Retinal pigment epithelial cell (primary cell): ENCODE measurements around the gene PSEN2.
A peak's percentile ranks its signal among the peaks of the same experiment; 100 is the strongest.
"Not testable (repeated sequence)": the region's sequence is repeated elsewhere in the genome, so short reads cannot be mapped to it uniquely, and the experiment has no call there.

ENCODE experiments used
- DNase-seq: peaks from one replicate; pipeline ENCODE4 v3.0.0-alpha.2; 2010; ENCODE audit warnings: low read depth
- H3K4me3 ChIP-seq: 2 replicates; pipeline ENCODE4 v1.5.1; 2011; ENCODE audit warnings: mild to moderate bottlenecking, low read length, control low read depth, moderate library complexity
- TF ChIP-seq, protein P1 (sequence below): conservative IDR thresholded peaks from 2 replicates; pipeline ENCODE4 v1.5.1; 2011; ENCODE audit warnings: low read depth, low read length, control low read depth, inconsistent platforms

Gene PSEN2

DNA sequence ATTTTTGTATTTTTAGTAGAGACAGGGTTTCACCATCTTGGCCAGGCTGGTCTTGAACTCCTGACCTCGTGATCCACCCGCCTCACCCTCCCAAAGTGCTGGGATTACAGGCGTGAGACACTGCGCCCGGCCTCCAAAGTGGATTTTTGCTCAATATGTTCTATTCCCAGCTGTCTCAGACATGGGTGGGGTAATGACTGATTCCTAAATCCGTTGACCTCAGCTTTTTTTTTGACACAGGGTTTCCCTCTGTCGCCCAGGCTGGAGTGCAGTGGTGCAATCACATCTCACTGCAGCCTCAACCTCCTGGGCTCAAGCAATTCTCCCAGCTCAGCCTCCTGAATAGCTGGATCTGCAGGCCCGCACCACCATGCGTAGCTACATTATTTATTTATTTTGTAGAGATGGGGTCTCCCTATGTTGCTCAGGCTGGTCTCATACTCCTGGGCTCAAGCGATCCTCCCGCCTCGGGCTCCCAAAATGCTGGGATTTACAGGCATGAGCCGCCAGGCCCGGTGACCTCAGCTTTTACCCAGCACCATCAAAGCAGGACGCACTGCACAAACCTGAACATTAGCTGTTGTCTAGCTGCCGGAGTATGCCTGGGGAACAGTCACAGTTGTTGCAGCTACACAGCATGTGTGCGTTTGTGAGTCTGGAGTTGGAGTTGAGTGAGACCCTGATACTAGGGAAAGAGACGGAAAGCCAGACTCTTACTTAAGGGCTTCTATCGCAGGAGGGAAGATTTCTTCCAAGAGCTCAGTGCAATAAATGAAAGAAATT is 43.7 kb upstream of the PSEN2 start:
- H3K4me3 ChIP-seq, result no peak overlapping the region
- TF ChIP-seq, protein P1, sequence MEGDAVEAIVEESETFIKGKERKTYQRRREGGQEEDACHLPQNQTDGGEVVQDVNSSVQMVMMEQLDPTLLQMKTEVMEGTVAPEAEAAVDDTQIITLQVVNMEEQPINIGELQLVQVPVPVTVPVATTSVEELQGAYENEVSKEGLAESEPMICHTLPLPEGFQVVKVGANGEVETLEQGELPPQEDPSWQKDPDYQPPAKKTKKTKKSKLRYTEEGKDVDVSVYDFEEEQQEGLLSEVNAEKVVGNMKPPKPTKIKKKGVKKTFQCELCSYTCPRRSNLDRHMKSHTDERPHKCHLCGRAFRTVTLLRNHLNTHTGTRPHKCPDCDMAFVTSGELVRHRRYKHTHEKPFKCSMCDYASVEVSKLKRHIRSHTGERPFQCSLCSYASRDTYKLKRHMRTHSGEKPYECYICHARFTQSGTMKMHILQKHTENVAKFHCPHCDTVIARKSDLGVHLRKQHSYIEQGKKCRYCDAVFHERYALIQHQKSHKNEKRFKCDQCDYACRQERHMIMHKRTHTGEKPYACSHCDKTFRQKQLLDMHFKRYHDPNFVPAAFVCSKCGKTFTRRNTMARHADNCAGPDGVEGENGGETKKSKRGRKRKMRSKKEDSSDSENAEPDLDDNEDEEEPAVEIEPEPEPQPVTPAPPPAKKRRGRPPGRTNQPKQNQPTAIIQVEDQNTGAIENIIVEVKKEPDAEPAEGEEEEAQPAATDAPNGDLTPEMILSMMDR, result no peak
- no peak for DNase-seq

DNA sequence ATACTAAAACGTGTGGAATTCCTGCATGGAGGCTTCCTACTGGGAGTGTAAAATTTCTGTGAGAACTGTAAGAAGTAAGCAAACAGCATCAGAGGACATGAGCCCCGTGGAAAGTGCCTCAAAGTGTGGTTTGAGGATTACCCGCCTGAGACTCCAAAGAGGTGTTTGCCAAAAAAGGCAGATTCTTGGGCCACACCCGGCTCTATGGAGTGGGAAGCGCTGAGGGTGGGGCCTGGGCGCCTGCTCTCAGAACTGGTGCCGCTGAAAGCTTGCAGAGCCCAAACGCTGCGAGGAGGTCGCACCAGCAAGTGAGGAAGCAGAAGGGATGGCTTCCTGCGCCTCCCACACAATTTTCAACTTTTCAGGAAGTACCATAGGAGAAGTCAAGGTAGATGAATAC is 43.0 kb upstream of the PSEN2 start:
- TF ChIP-seq, protein P1, result no peak
- no peak for DNase-seq
- no peak overlapping the region for H3K4me3 ChIP-seq

DNA sequence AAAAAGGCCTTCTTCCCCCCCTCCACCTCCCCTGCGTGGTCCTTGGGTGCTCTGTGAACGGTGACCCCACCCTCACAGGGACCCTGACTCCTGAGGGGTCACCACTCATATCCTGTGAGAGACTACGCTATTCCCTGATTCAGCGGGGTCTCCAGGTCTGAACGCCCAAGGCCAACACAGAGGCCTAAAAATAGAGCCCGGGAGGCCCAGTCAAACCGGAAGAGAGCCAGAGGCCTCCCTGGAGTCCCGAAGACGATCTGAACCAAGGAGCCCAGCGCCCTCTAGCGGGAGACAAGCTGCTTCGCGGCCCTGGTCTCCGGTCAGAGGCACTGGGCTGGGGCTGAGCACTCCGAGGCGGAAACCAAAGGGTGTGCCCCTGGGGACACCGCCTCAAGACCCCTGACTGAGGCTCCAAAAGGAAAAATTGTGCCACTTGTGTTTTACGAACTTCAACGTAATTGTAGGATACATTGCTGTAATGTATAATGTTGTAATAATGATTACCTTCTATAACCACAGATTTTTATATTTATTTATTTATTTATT is 42.4 kb upstream of the PSEN2 start:
- TF ChIP-seq, protein P1, result peak; percentile 90
- H3K4me3 ChIP-seq, result no peak overlapping the region
- DNase-seq, result peak; percentile 66

DNA sequence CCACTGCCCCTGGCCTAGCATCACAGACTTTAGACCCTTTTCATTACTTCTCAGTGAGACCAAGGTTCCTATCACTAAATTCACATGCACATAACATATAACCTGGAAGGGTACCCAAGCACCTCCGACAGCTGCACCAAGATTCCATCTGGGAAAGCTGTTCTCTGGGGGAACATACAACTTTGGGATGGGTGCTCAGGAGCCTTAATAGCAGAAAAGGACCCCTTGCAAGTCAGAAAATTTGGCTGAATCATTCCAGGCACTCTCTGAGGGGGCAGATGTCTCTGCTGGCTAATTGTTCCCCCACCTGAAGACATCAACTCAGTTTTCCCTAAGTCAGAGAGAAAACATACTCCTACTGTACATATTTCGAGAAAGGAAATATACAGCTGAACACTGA is 41.3 kb upstream of the PSEN2 start:
- TF ChIP-seq, protein P1, result no peak
- no peak overlapping the region for H3K4me3 ChIP-seq
- no peak for DNase-seq

DNA sequence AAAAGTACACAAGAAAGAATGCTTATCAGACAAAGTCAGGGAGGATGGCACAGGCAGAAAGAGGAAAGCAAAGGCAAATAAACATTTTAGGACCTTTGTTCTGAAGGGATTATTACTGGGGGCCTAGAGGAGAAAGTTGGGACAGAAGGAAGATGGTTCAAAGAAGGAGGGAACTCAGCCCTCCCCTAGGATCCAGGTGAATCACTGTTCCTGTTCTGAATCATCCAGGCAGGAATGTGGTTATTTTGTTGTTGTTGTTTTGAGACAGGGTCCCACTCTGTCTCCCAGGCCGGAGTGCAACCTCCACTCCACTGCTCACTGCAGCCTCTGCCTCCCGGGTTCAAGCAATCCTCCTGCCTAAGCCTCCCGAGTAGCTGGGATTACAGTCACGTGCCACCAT is 38.5 kb upstream of the PSEN2 start:
- TF ChIP-seq, protein P1, result no peak
- no peak overlapping the region for H3K4me3 ChIP-seq
- DNase-seq, result no peak

DNA sequence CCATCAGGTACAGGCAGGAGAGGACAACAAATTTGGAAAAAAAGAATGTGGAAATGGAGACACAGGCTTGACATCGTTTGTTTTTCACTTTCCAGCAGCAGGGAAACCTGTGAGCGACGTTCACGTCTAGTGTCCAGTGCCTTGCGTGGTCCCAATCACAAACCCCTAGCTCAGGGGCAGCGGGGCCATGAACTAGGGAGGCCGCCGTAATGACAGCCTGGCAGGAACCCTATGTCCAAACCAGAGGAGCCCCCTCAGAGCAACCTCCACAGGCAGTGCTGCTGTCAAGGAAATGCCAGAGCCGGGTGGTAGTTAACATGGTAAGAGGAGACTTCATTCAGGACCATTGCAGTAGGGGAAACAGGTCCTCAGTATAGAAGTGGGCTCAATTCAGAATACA is 37.8 kb upstream of the PSEN2 start:
- TF ChIP-seq, protein P1, result no peak
- no peak for DNase-seq
- no peak overlapping the region for H3K4me3 ChIP-seq

DNA sequence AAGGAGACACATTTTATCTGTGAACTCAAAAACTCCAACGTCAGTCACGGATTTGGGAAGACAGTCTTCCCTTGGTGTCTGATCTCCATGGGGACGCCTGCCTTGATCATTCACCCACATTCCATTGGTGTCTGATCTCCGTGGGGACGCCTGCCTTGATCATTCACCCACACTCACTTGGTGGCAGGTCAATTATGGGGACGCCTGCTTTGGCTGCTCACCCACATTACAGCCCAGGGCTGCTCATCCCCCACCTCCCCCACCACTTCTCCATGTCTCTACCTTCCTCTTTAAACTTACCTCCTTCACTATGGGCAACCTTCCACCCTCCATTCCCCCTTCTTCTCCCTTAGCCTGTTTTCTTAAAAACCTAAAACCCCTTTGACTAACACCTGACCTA is 36.2 kb upstream of the PSEN2 start:
- not testable (repeated sequence) for DNase-seq, H3K4me3 ChIP-seq

DNA sequence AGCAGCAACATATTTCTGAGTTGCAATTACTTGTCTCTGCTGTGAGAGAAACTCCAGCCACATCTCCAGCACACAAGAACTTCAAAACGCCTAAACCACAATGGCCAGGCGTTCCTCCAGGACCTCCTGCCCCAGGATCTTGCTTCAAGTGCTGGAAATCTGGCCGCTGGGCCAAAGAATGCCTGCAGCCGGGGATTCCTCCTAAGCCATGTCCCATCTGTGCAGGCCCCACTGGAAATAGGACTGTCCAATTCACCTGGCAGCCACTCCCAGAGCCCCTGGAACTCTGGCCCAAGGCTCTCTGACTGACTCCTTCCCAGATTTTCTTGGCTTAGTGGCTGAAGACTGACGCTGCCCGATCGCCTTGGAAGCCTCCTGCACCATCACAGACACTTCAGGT is 35.0 kb upstream of the PSEN2 start:
- not testable (repeated sequence) for H3K4me3 ChIP-seq, DNase-seq

DNA sequence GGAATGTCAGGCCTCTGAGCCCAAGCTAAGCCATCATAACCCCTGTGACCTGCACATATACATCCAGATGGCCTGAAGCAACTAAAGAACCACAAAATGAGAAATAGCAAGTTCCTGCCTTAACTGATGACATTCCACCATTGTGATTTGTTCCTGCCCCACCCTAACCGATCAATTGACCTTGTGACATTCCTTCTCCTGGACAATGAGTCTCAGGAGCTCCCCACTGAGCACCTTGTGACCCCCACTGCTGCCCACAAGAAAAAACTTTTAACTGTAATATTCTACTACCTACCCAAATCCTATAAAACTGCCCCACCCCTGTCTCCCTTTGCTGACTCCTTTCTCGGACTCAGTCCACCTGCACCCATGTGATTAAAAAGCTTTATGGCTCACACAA is 32.5 kb upstream of the PSEN2 start:
- not testable (repeated sequence) for DNase-seq, H3K4me3 ChIP-seq
